AG09309 (cell line): ENCODE measurements around the gene F11R.

Experiments used
- DNase-seq: peaks from one replicate; pipeline ENCODE4 v3.0.0-alpha.2; 2010; ENCODE audit warnings: low read depth
- H3K4me3 ChIP-seq: 2 replicates; pipeline ENCODE4 v1.5.1; 2011; ENCODE audit warnings: mild to moderate bottlenecking, low read depth, low read length, moderate library complexity; ENCODE audit not compliant: control insufficient read depth
- TF ChIP-seq, protein P1 (sequence below): IDR thresholded peaks from 2 replicates; pipeline ENCODE4 v1.5.1; 2011; ENCODE audit warnings: mild to moderate bottlenecking, low read depth, low read length, inconsistent platforms; ENCODE audit not compliant: insufficient read depth, control insufficient read depth; ENCODE audit errors: missing control alignments

Gene F11R

DNA sequence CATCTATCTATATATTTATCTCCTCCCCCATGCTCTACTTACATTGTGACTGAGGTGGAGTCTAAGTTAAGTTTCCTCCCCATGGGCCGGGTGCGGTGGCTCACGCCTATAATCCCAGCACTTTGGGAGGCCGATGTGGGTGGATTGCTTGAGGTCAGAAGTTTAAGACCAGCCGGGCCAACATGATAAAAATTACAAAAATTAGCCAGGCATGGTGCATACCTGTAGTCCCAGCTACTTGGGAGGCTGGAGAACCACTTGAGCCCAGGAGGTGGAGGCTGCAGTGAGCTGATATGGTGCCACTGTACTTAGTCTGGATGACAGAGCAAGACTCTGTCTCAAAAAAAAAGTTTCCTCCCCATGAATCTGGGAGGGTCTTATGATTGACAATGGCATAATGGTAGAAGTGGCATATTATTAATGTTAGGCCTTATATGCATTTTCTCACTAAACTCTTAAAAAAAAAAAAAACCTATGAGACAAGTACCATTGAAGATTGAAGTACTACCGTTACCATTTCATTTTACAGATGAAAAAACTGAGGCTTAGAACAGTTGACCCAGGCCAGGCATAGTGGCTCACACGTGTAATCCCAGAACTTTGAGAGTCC, 11.2 kb downstream of the F11R start:
- no peak for DNase-seq
- H3K4me3 ChIP-seq: no peak overlapping the region
- TF ChIP-seq, protein P1, sequence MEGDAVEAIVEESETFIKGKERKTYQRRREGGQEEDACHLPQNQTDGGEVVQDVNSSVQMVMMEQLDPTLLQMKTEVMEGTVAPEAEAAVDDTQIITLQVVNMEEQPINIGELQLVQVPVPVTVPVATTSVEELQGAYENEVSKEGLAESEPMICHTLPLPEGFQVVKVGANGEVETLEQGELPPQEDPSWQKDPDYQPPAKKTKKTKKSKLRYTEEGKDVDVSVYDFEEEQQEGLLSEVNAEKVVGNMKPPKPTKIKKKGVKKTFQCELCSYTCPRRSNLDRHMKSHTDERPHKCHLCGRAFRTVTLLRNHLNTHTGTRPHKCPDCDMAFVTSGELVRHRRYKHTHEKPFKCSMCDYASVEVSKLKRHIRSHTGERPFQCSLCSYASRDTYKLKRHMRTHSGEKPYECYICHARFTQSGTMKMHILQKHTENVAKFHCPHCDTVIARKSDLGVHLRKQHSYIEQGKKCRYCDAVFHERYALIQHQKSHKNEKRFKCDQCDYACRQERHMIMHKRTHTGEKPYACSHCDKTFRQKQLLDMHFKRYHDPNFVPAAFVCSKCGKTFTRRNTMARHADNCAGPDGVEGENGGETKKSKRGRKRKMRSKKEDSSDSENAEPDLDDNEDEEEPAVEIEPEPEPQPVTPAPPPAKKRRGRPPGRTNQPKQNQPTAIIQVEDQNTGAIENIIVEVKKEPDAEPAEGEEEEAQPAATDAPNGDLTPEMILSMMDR: no peak

DNA sequence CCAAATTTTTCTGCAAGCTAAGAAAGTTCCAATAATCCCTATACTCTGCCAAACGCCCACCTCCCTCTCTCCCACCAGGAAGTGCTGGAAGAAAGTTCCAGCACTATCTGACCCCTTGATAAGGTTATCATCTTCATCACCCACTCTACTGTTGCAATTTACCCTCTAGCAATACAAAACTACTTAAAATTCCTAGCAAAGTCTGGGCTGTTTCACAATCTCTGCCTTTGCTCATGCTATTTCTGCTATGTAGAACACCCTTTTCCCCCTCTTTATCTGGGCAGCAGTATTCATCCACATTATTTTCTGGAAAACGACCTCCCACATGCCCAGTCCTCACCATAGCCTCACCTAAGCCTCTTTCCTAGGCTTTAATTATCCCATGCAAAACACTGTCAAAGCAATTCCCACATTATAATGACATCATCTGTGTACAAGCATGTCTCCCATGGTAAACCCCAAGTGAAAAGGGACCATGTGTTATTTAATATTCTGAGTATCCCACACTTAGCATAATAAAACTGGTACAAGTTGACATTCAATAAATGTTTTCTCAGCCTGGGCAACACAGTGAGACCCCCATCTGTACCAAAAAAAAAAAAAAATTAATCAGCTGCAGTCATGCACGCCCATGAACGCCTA, 12.0 kb downstream of the F11R start:
- no peak for DNase-seq

DNA sequence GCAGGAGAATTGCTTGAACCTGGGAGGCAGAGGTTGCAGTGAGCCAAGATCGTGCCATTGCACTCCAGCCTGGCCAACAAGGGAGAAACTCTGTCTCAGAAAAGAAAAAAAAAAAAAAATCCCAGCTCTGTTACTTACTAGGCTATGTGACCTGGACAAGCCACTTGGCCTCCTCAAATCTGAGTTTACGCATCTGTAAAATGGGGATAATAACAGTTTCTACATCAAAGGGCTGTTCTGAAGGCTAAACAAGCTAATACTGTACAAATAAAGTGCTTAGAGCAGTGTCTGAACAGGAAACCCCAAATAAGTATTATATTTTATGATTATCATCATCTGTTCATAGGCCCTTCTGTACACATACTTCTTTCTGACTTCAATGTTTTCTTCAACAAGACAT, 13.6 kb downstream of the F11R start:
- no peak overlapping the region for H3K4me3 ChIP-seq
- TF ChIP-seq, protein P1: no peak
- no peak for DNase-seq

More for the DNA sequence above, 12.0 kb downstream of the F11R start:
- TF ChIP-seq, protein P1: no peak
- no peak overlapping the region for H3K4me3 ChIP-seq

DNA sequence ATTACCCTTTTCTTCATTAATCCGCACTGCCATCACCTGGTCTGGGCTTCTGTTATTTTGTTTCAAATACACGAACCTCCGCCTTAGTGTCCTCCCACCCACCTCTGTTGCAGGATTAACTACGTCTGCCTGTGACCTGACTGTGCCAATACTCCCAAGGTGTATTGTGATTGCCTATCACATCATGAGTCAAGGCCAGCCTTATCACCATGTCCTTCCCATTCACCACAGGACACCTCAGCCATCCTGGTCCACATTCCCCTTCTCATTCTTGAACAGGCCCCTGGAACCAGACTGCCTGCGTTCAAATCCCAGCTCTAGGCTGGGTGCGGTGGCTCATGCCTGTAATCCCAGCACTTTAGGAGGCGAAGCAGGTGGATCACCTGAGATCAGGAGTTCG, 14.4 kb downstream of the F11R start:
- TF ChIP-seq, protein P1: no peak
- no peak overlapping the region for H3K4me3 ChIP-seq
- no peak for DNase-seq

DNA sequence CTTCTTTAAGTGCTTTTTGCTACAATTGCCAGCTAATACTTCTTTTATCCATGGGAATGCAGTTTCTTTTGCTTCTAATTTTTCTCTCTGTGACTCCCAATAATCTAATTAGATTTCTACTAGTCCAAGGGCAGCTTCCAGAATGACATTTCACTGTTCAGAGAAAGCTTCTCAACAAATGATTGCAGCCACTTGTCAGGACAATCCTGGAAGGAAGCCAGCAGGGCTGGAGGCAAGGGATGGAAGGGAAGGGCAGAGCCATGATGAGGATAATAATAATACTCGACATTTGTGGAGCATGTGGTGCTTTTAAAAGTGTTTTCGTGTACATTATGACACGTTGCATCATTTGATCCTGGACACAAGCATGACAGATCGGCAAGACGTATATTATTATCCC, 19.4 kb downstream of the F11R start:
- DNase-seq: no peak
- TF ChIP-seq, protein P1: no peak
- no peak overlapping the region for H3K4me3 ChIP-seq

DNA sequence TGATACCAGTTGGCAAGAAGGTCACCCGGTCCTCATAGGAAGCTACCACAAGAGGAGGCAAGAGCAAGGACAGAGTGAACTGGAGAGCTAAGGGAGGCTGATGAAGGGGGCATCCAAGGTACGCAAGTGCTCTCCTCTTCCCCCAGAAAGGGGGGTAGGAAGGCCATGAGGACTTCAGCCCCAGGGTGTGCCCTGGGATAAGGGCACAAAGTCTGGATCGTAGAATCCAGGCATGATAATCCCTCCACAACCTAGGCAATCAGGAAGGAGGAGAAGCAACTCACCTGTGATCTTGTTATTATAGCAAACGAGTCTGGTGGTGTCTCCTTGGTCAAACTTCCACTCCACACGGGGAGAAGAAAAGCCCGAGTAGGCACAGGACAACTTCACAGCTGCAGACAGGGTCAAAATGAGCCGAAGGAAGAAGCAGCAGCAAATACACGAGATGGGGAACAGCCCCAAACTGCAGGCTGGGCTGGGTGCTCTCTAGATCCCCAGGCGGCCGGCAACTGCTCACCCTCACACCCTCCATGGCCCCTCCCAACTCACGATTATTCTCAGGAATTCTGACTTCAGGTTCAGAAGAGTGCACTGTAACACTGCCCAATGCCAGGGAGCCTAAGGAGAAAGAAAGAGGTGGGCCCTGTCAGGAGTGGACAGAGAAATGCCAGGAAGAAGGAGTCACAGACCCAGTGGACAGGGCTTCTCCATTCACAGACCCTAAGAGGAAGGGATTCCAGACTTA, 20.0 kb downstream of the F11R start:
- no peak for DNase-seq
- TF ChIP-seq, protein P1: no peak

More for the DNA sequence above, 20.0 kb downstream of the F11R start:
- H3K4me3 ChIP-seq: no peak overlapping the region
